ENCODE data around the gene KRTAP12-1.
"Not testable (repeated sequence)": the region's sequence is repeated elsewhere in the genome, so short reads cannot be mapped to it uniquely, and the experiment has no call there.

The KRTAP12-1 gene

DNA sequence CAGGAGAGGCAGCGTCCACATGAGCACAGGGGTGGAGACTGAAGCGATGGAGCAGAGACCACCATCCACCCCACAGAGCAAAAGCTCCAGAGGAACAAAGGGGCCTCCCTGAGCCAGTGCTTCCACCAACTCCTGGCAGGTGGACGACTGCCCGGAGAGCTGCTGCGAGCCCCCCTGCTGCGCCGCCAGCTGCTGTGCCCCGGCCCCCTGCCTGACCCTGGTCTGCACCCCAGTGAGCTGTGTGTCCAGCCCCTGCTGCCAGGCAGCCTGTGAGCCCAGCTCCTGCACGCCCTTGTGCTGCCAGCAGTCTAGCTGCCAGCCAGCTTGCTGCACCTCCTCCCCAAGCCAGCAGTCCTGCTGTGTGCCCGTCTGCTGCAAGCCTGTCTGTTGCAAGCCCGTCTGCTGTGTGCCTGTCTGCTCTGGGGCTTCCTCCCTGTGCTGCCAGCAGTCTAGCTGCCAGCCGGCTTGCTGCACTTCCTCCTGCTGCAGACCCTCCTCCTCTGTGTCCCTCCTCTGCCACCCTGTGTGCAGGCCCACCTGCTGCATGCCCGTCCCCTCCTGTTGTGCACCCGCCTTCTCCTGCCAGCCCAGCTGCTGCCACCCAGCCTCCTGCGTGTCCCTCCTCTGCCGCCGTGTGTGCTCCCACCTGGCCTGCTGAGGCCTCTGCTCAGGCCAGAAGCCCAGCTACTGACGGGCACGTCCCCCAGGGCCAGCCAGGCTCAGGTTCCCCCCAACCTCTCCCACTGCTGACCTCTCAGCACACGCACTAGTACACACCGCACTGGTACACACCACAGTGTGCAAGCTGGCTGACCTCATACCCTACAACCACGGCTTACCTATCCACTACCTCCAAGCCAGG lies 20.4 kb upstream of the KRTAP12-1 start:
- TF ChIP-seq Cebpa-rat (IDR thresholded peaks at IDR 0.05): no peak
- peaks cover 20 to 30% (median 22%) of the 10 kb centered on the region in 11 experiments for H3K9me3 ChIP-seq (replicated peaks in 1 of 11)
- no peak overlapping the region for H3K9ac ChIP-seq
- peaks cover 0 to 23% (median 0%) of the 10 kb centered on the region in 11 experiments; a peak in 4 of 22 replicates for H4K20me1 ChIP-seq
- H3K4me2 ChIP-seq: no peak overlapping the region
- peaks cover 66 to 99% (median 92%) of the 10 kb centered on the region in 11 experiments for H3K27me3 ChIP-seq
- no peaks in the 10 kb centered on the region for H3K36me3 ChIP-seq
- H3K27ac ChIP-seq: no peak overlapping the region
- H3K4me3 ChIP-seq: no peak overlapping the region
- H3K4me1 ChIP-seq: peaks cover 4 to 23% (median 13%) of the 10 kb centered on the region in 10 experiments; a peak in 18 of 20 replicates

DNA sequence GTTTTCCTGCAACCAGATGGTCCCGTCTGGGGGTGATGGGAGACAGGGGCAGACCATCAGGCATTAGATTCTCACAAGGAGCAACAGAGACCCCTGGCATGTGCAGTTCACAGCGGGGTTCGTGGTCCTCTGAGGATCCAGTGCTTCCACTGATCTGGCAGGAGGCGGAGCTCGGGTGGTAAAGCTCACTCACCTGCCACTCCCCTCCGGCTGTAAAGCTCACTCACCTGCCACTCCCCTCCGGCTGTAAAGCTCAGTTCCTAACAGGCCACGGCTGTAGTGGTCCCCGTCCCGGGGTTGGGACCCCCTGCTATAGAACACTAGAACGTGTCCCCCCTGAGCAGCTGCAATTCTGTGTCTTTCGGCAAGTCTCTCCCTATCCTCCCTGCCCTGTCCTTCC lies 19.6 kb upstream of the KRTAP12-1 start:
- peaks cover 4 to 23% (median 13%) of the 10 kb centered on the region in 10 experiments; a peak in 18 of 20 replicates for H3K4me1 ChIP-seq
- peaks cover 0 to 23% (median 0%) of the 10 kb centered on the region in 11 experiments; a peak in 4 of 22 replicates for H4K20me1 ChIP-seq
- no peak for TF ChIP-seq Cebpa-rat (IDR thresholded peaks at IDR 0.05)
- no peak overlapping the region for H3K27ac ChIP-seq
- H3K9me3 ChIP-seq (replicated peaks in 1 of 11): peaks cover 15 to 24% (median 18%) of the 10 kb centered on the region in 11 experiments
- H3K9ac ChIP-seq: no peak overlapping the region
- H3K4me2 ChIP-seq: peak overlapping the region in 2 of 11 experiments; percentile 60 to 64; a peak in 2 of 22 replicates
- H3K36me3 ChIP-seq: no peaks in the 10 kb centered on the region
- H3K4me3 ChIP-seq: no peak overlapping the region
- peaks cover 58 to 96% (median 86%) of the 10 kb centered on the region in 11 experiments for H3K27me3 ChIP-seq

DNA sequence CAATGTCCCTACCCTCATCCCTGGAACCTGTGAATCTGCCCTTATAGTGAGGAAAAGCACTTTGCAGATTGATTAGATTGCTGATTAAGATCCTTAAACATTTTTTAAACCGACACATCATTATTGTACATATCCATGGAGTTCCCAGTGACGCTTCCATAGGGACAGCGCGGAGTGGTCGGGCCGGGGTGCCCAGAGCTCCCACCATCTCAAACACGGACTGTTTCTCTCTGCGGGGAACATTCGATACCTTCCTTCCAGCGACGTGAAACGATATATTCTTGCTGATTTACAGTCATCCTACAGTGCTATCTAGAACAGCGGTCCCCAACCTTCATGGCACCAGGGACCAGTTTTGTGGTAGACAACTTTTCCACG lies 19.0 kb upstream of the KRTAP12-1 start:
- peaks cover 4 to 23% (median 13%) of the 10 kb centered on the region in 10 experiments; a peak in 18 of 20 replicates for H3K4me1 ChIP-seq
- peaks cover 10 to 19% (median 13%) of the 10 kb centered on the region in 11 experiments for H3K9me3 ChIP-seq (replicated peaks in 1 of 11)
- H3K36me3 ChIP-seq: no peaks in the 10 kb centered on the region
- no peak for TF ChIP-seq Cebpa-rat (IDR thresholded peaks at IDR 0.05)
- H3K4me3 ChIP-seq: no peak overlapping the region
- H3K27ac ChIP-seq: no peak overlapping the region
- peaks cover 0 to 23% (median 0%) of the 10 kb centered on the region in 11 experiments; a peak in 4 of 22 replicates for H4K20me1 ChIP-seq
- H3K9ac ChIP-seq: no peak overlapping the region
- peak overlapping the region in 9 of 11 experiments; percentile 20 to 67 (median 60); a peak in 19 of 22 replicates for H3K4me2 ChIP-seq
- H3K27me3 ChIP-seq: peaks cover 53 to 91% (median 80%) of the 10 kb centered on the region in 11 experiments

DNA sequence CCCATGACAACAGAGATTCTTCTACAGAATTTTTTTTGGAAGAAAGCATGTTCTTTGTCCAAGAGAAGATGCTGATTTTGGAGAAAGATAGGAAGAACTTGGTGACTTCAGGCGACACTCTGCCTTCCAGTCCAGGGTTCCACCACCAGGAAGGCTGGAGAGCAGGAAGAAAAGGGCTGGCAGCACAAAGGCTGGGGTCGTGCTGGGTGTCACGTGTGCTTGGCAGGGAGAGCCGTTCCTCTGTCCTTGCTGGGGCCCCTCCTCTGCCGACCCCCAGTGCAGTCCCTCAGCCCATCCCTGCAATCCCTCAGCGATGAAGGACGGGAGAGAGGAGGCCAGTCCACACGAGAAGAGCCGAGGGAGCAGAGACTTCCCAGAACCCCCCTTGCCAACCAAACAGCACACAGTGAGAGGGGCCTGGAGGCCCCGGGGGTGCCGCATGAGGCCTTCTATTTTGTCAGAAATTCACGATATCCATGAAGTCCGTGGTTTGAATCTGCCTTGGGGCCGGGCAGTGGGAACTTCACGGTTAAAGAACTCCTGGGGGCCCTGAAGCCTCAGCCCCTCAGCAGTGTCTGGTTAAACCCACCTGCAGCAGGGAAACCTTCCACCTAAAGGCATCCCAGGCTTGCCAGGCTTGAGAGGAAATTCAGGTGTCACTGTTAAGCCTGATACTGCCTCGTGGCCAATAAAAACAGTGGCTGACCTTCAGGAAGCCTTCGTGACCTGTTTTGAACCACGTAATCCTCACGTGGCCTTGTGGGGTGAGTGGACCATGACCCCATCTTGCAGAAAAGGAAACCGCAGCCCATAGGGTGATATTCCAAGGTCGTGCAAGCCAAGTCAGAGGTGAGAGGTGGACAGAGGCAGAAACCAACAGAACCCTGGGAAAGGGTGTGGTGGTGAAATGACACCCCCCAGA lies 18.4 kb upstream of the KRTAP12-1 start:
- H3K4me1 ChIP-seq: peaks cover 4 to 23% (median 13%) of the 10 kb centered on the region in 10 experiments; a peak in 18 of 20 replicates
- TF ChIP-seq Cebpa-rat (IDR thresholded peaks at IDR 0.05): no peak

DNA sequence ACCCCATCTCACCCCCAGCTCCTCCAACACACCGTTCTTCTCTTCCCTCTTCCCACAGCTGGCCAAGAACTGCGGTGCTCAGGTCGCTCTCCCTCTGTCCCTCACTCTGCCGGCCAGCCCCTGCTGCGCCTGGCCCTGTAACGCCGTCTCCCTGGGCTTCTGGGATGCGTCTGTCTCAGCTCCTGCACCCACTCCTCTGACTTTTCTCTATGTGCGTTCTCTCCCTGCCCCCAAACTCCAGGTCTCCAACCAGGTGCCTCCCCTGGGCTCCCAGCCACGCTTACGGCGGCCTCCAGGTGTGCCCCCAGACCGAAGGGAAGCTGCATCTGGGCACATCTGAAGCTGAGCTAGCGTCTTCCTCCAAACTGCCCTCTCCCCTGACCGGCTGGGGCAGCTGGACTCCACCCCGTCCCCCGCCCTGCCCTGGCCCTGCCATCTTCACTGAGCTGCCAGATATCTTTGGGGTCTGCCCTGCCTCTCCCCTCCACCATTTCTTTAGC lies 17.6 kb upstream of the KRTAP12-1 start:
- H4K20me1 ChIP-seq: peaks cover 0 to 23% (median 0%) of the 10 kb centered on the region in 11 experiments; a peak in 4 of 22 replicates
- TF ChIP-seq Cebpa-rat (IDR thresholded peaks at IDR 0.05): no peak
- H3K4me2 ChIP-seq: peak overlapping the region in 2 of 11 experiments; percentile 62 to 64; a peak in 5 of 22 replicates
- H3K27ac ChIP-seq: no peak overlapping the region
- H3K9me3 ChIP-seq (replicated peaks in 1 of 11): peaks cover under 1 to 9% (median 4%) of the 10 kb centered on the region in 11 experiments; a peak in 20 of 22 replicates
- H3K4me1 ChIP-seq: peaks cover 4 to 23% (median 13%) of the 10 kb centered on the region in 10 experiments; a peak in 18 of 20 replicates
- H3K4me3 ChIP-seq: no peak overlapping the region
- peaks cover 46 to 77% (median 69%) of the 10 kb centered on the region in 11 experiments for H3K27me3 ChIP-seq
- H3K36me3 ChIP-seq: no peaks in the 10 kb centered on the region
- no peak overlapping the region for H3K9ac ChIP-seq

More for the DNA sequence above, 18.4 kb upstream of the KRTAP12-1 start:
- Histone ChIP-seq H3K4me2 (peak overlapping the region in 9 of 11 experiments; percentile 20 to 67 (median 60); a peak in 19 of 22 replicates), H3K27ac (no peak overlapping the region), H3K9me3 (replicated peaks in 1 of 11) (peaks cover 5 to 12% (median 7%) of the 10 kb centered on the region in 11 experiments; a peak in 18 of 22 replicates), H4K20me1 (peaks cover 0 to 23% (median 0%) of the 10 kb centered on the region in 11 experiments; a peak in 4 of 22 replicates), H3K9ac (no peak overlapping the region), H3K4me3 (no peak overlapping the region), H3K36me3 (no peaks in the 10 kb centered on the region), H3K27me3 (peaks cover 50 to 85% (median 74%) of the 10 kb centered on the region in 11 experiments)

DNA sequence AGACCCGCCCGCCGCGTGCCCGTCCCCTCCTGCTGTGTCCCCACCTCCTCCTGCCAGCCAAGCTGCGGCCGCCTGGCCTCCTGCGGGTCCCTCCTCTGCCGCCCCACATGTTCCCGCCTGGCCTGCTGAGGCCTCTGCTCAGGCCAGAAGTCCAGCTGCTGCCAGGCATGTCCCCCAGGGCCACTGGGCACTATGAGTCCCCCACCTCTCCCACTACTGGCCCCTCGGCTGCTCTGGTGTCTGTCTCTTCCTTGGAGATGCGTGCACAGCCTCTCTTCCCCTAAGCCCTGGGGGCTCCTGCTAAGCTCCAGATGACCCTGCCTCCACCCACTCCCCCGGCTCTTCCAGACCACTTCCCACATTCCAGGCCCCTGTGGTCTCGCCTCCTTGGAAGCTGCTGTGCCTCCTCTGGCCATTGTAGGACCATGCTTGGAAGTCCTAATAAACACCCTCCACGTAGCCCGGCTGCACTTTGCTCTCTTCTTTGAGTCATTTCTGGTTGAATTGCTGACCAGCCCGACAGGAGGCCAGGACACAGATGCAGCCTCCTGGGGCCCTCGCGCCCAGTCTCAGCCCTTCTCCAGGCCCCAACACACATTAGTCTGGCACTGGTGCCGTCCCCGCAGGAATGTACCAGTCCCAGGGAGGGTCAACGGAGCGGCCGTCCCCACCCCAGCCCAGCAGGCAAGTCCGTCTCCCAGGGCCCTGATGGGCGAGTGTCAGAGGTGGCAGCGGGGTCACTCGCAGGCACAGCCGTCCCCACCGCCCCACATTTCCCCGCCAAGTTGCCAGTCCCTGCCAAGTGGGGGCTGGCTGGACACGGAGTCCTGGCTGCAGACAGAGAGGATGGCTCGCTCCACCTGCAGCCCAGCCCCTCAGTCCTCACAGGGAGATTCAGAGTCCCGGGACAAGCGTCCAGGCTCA lies 16.1 kb upstream of the KRTAP12-1 start:
- no peaks in the 10 kb centered on the region for H3K36me3 ChIP-seq
- peaks cover 4 to 23% (median 13%) of the 10 kb centered on the region in 10 experiments; a peak in 18 of 20 replicates for H3K4me1 ChIP-seq
- H3K27me3 ChIP-seq: peaks cover 31 to 62% (median 55%) of the 10 kb centered on the region in 11 experiments
- H3K27ac ChIP-seq: no peak overlapping the region
- no peak for TF ChIP-seq Cebpa-rat (IDR thresholded peaks at IDR 0.05)
- no peak overlapping the region for H3K4me3 ChIP-seq
- peaks cover 10 to 21% (median 13%) of the 10 kb centered on the region in 11 experiments for H3K9me3 ChIP-seq (replicated peaks in 1 of 11)
- H3K9ac ChIP-seq: no peak overlapping the region
- H3K4me2 ChIP-seq: no peak overlapping the region
- peaks cover 0 to 16% (median 0%) of the 10 kb centered on the region in 11 experiments; a peak in 4 of 22 replicates for H4K20me1 ChIP-seq

DNA sequence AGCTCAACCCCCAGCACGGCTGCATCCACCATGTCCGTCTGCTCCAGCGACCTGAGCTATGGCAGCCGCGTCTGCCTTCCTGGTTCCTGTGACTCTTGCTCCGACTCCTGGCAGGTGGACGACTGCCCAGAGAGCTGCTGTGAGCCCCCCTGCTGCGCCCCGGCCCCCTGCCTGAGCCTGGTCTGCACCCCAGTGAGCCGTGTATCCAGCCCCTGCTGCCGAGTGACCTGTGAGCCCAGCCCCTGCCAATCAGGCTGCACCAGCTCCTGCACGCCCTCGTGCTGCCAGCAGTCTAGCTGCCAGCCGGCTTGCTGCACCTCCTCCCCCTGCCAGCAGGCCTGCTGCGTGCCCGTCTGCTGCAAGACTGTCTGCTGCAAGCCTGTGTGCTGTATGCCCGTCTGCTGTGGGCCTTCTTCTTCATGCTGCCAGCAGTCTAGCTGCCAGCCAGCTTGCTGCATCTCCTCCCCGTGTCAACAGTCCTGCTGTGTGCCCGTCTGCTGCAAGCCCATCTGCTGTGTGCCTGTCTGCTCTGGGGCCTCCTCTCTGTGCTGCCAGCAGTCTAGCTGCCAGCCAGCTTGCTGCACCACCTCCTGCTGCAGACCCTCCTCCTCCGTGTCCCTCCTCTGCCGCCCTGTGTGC lies 15.3 kb upstream of the KRTAP12-1 start, which contains the start of gene KRTAP10-12:
Gene KRTAP10-12, plus strand, starts transcription at position 1 of the 639 bp plus-strand sequence. Its CDS starts 30 bp downstream, at position 31.
- not testable (repeated sequence) for H3K4me2 ChIP-seq, H3K9ac ChIP-seq, H3K36me3 ChIP-seq, H3K27ac ChIP-seq, H3K4me3 ChIP-seq
- Histone ChIP-seq H3K9me3 (replicated peaks in 1 of 11) (peaks cover 17 to 29% (median 21%) of the 10 kb centered on the region in 11 experiments), H3K4me1 (peaks cover 4 to 23% (median 13%) of the 10 kb centered on the region in 10 experiments; a peak in 18 of 20 replicates), H4K20me1 (peaks cover 0 to 11% (median 0%) of the 10 kb centered on the region in 11 experiments; a peak in 3 of 22 replicates), H3K27me3 (peaks cover 23 to 54% (median 47%) of the 10 kb centered on the region in 11 experiments; a peak in 21 of 22 replicates)
